Liver (tissue), 9 donors: ENCODE measurements around the gene CRACDL. TPM values are rescaled to one million over a fixed set of nuclear protein-coding genes. Genes with fewer than 3 reads are reported as not detected.
A peak's percentile ranks its signal among the peaks of the same experiment; 100 is the strongest.

ENCODE experiments used
- DNase-seq: peaks from one replicate; pipeline ENCODE4 v3.0.0-alpha.2; 2017; ENCODE audit warnings: low spot score
- H3K27ac ChIP-seq, 2 donors: one replicate each; pipeline ENCODE4 v1.7.0; 2013; ENCODE audit warnings: inconsistent platforms in 2 of 2, low read length in 2 of 2, control low read depth in 1 of 2, low read depth in 1 of 2, mild to moderate bottlenecking in 1 of 2
- H3K27me3 ChIP-seq, 4 donors: one replicate each; pipeline versions ENCODE4 v1.6.1 to v1.7.0; 2013; ENCODE audit warnings: low read length in 3 of 4, inconsistent platforms in 1 of 4, mild to moderate bottlenecking in 1 of 4, moderate library complexity in 1 of 4; ENCODE audit not compliant: control insufficient read depth in 4 of 4, insufficient read depth in 4 of 4
- H3K36me3 ChIP-seq, 4 donors: one replicate each; pipeline versions ENCODE4 v1.6.1 to v1.7.0; 2013; ENCODE audit warnings: low read length in 3 of 4, mild to moderate bottlenecking in 3 of 4, low read depth in 1 of 4, moderate library complexity in 1 of 4; ENCODE audit not compliant: control insufficient read depth in 4 of 4, insufficient read depth in 3 of 4
- H3K4me1 ChIP-seq, 4 donors: one replicate each; pipeline versions ENCODE4 v1.6.1 to v1.7.0; 2013; ENCODE audit warnings: low read length in 3 of 4, mild to moderate bottlenecking in 3 of 4, moderate library complexity in 1 of 4; ENCODE audit not compliant: control insufficient read depth in 4 of 4, insufficient read depth in 4 of 4
- H3K4me3 ChIP-seq, 3 donors: one replicate each; pipeline versions ENCODE4 v1.6.1 to v1.7.0; 2013; ENCODE audit warnings: low read length in 3 of 3, control low read depth in 1 of 3, low read depth in 1 of 3, mild to moderate bottlenecking in 1 of 3
- H3K9ac ChIP-seq, 2 donors: one replicate each; pipeline ENCODE4 v1.7.0; 2013; ENCODE audit warnings: low read length in 2 of 2, mild to moderate bottlenecking in 2 of 2, moderate library complexity in 2 of 2, control low read depth in 1 of 2, low read depth in 1 of 2
- H3K9me3 ChIP-seq, 4 donors: one replicate each; pipeline versions ENCODE4 v1.6.1 to v1.7.0; 2013; ENCODE audit warnings: low read length in 3 of 4; ENCODE audit not compliant: control insufficient read depth in 4 of 4
- EGR1 ChIP-seq, 2 donors: IDR thresholded peaks; 2 replicates each; pipeline ENCODE4 v1.6.1; 2016 to 2018; ENCODE audit warnings: antibody characterized with exemption in 2 of 2, low read depth in 2 of 2
- HNF4A ChIP-seq, 2 donors: conservative IDR thresholded peaks; 2 replicates each; pipeline ENCODE4 v1.6.1; 2016; ENCODE audit warnings: antibody characterized with exemption in 2 of 2, mild to moderate bottlenecking in 2 of 2
- MAX ChIP-seq: IDR thresholded peaks from 2 replicates; pipeline ENCODE4 v1.6.1; 2016; ENCODE audit warnings: antibody characterized with exemption
- NR2F2 ChIP-seq: IDR thresholded peaks from 2 replicates; pipeline ENCODE4 v1.6.1; 2016; ENCODE audit warnings: antibody characterized with exemption
- RAD21 ChIP-seq, 2 donors: IDR thresholded peaks; 2 replicates each; pipeline ENCODE4 v1.6.1; 2016; ENCODE audit warnings: antibody characterized with exemption in 2 of 2, mild to moderate bottlenecking in 2 of 2
- REST ChIP-seq: IDR thresholded peaks from 2 replicates; pipeline ENCODE4 v1.6.1; 2016; ENCODE audit warnings: antibody characterized with exemption, mild to moderate bottlenecking
- RXRA ChIP-seq, 2 donors: IDR thresholded peaks; 2 replicates each; pipeline ENCODE4 v1.6.1; 2017 to 2018; ENCODE audit warnings: antibody characterized with exemption in 2 of 2, mild to moderate bottlenecking in 1 of 2
- TAF1 ChIP-seq: conservative IDR thresholded peaks from 2 replicates; pipeline ENCODE4 v1.6.1; 2016; ENCODE audit warnings: antibody characterized with exemption, mild to moderate bottlenecking
- YY1 ChIP-seq: IDR thresholded peaks from 2 replicates; pipeline ENCODE4 v1.6.1; 2016; ENCODE audit warnings: antibody characterized with exemption, mild to moderate bottlenecking
- WGBS: extraction: QIAGEN DNeasy Blood & Tissue Kit; methylation state at CpG from one replicate; pipeline ENCODE4 v1.1.7; 2013; 5-methylcytosine and 5-hydroxymethylcytosine counted together
- polyA plus RNA-seq, 2 donors: library from polyadenylated mRNA; stranded (reverse) in 1 of 2; unstranded in 1 of 2; fragments of 200-250 nt in 1 of 2; fragments of >200 nt in 1 of 2; fragmentation: Nextera tagmentation in 1 of 2; extraction: Ambion mirVana in 1 of 2; gene quantifications; one replicate each; pipeline versions ENCODE4 v1.2.1 to v1.2.3, GENCODE V29; 2013 to 2015
- total RNA-seq, 2 donors: library from RNA; depleted of rRNA; stranded (reverse); fragments of >200 nt; gene quantifications; one replicate each; pipeline ENCODE4 v1.2.3, GENCODE V29; 2014
- TF ChIP-seq, protein P1 (sequence below): IDR thresholded peaks from 2 replicates; pipeline ENCODE4 v1.6.1; 2016; ENCODE audit warnings: antibody characterized with exemption
- donor health status: healthy.
- donor health status: healthy.
- donor health status: healthy.
- donor health status: healthy.
- donor health status: healthy.

The CRACDL gene
- total and polyA plus RNA-seq, 4 donors, result 0.13 to 0.46 (median 0.29) TPM

DNA sequence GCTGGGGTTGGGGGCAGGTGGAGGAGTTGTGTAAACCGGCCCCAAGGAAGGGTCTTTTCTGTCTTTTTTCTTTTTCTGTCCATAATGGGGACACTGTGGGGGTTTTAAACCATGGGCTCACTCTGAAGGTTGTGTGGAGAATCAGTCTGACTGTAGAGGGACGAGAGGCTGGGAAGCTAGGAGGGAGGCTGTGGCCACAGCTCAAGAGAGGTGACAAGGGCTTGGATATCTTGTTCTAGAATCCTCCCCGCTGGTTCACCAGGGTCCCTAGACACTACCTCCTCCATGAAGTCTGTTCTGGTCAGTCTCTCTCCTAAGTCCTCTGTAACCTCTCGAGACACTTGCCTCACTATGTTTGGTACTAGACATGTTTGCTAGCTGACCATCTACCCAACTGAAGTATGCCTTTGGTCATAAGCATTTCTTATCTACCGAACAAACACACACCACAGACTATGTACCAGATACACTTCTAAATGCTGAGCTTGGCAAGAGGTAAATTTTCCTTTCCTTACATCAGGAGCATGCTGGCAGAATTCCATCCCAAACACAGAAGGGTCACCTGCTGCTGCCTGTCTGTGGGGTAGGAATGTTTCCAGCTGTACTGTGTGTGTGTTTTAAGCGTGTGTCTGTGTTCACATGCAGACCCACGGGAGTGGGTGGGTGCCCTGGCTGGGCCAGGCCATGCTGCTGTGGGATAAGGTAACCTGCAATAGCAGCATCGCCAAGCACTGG lies 135.5 kb downstream of the CRACDL start:
- H3K36me3 ChIP-seq, result no peaks in the 10 kb centered on the region
- no peak overlapping the region for H3K9ac ChIP-seq
- DNase-seq, result no peak
- no peak overlapping the region for H3K27ac ChIP-seq
- peaks cover 6 to 47% (median 30%) of the 10 kb centered on the region in 4 donors for H3K4me1 ChIP-seq
- no peaks in the 10 kb centered on the region for H3K27me3 ChIP-seq
- H3K4me3 ChIP-seq, result no peak overlapping the region
- WGBS, result 69% methylated on average over 8 of the region's 8 CpGs
- TF ChIP-seq HNF4A (conservative IDR thresholded peaks at IDR 0.05) (peak; percentile 18 to 37), RXRA (IDR thresholded peaks at IDR 0.05) (peak; percentile 16 to 40), RAD21 (IDR thresholded peaks at IDR 0.05) (peak in 1 of 2 donors; percentile 11), REST (no peak)
- H3K9me3 ChIP-seq, result no peaks in the 10 kb centered on the region

DNA sequence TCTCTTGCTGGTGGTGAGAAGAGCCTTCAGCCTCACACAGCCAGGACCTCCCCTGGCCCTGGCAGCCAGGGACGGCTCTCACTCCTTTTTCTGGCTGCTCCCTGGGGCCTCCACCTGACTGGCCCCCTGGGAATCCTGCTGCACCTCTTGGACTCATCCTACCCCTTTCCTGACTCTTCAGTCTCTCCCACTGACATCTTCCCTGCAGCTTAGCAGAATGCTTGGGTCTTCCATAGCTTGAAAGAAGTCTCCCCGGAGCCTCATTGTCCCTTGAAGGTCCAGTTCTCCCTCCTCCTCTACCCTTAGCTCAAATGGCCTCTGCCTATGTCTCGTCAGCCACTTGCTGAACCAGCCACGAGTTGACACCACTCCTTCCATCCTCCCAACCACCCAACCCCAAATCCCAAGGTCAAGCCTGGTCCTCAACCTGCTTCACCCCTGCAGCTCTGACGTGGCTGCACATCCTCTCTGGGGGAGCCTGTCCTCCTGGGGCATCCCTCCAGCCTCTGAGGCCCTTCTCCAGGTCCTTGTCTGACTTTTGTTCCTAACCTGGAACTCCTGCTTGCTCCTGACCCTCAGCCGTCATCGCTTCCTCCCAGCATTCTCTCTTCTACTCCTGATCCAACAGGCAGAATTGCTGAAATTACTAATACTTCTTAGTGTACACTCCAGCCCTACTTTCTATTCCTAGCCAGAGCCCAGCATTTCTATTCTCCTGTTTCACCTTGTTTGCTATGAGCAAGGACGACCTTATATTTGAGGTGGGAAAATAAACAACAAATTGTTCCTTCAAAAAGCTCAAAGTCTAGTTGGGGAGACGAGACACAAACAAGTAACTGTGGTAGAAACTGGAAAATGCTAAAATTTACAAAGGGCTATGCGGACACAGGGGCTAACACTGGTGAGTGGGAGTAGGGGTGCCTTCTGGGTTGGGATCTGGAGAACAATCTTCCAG lies 136.4 kb downstream of the CRACDL start:
- 81% methylated on average over 10 of the region's 10 CpGs for WGBS
- H3K4me1 ChIP-seq, result peaks cover 6 to 42% (median 25%) of the 10 kb centered on the region in 4 donors
- no peak overlapping the region for H3K9ac ChIP-seq
- DNase-seq, result no peak
- no peaks in the 10 kb centered on the region for H3K27me3 ChIP-seq
- H3K9me3 ChIP-seq, result no peaks in the 10 kb centered on the region
- H3K4me3 ChIP-seq, result no peak overlapping the region
- H3K36me3 ChIP-seq, result no peaks in the 10 kb centered on the region
- H3K27ac ChIP-seq, result no peak overlapping the region
- TF ChIP-seq, protein P1, sequence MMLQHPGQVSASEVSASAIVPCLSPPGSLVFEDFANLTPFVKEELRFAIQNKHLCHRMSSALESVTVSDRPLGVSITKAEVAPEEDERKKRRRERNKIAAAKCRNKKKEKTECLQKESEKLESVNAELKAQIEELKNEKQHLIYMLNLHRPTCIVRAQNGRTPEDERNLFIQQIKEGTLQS, result no peak
- no peak for TF ChIP-seq YY1
- no peak for TF ChIP-seq NR2F2
- no peak for TF ChIP-seq MAX
- no peak for TF ChIP-seq EGR1 (IDR thresholded peaks at IDR 0.05; ENCODE audit: low read depth in 2 of 2)
- no peak for TF ChIP-seq TAF1
